Heart left ventricle (tissue), 16 donors: ENCODE results near the gene PPIP5K2. TPM values are rescaled to one million over a fixed set of nuclear protein-coding genes. Genes with fewer than 3 reads are reported as not detected.

Source experiments
- ATAC-seq, 4 donors: fragments of 200-7000 bp; cut with Tn5 transposase; one replicate each; pipeline ENCODE4 v1.9.1; 2020 to 2022; ENCODE audit warnings: moderate library complexity in 4 of 4, mild to moderate bottlenecking in 3 of 4, moderate number of reproducible peaks in 1 of 4
- DNase-seq, 5 donors: peaks; one replicate each; pipeline ENCODE4 v3.0.0-alpha.2; 2020
- H3K27ac ChIP-seq, 12 donors: fragments of 200-600 bp; sonication (generic) in 4 of 12; one replicate each; pipeline versions ENCODE4 v1.5.0 to v1.8.0; 2016 to 2022; ENCODE audit warnings: mild to moderate bottlenecking in 2 of 12
- H3K27me3 ChIP-seq, 9 donors: fragments of 200-600 bp; sonication (generic) in 2 of 9; one replicate each; pipeline versions ENCODE4 v1.5.1 to v1.8.0; 2016 to 2022; ENCODE audit warnings: mild to moderate bottlenecking in 3 of 9
- H3K36me3 ChIP-seq, 9 donors: fragments of 200-600 bp; sonication (generic) in 2 of 9; one replicate each; pipeline versions ENCODE4 v1.5.0 to v1.8.0; 2018 to 2022; ENCODE audit warnings: mild to moderate bottlenecking in 2 of 9
- H3K4me1 ChIP-seq, 12 donors: fragments of 200-600 bp; sonication (generic) in 4 of 12; one replicate each; pipeline versions ENCODE4 v1.5.0 to v1.8.0; 2016 to 2022; ENCODE audit warnings: mild to moderate bottlenecking in 3 of 12
- H3K4me3 ChIP-seq, 12 donors: fragments of 200-600 bp; sonication (generic) in 4 of 12; one replicate each; pipeline versions ENCODE4 v1.5.0 to v1.8.0; 2017 to 2022; ENCODE audit warnings: mild to moderate bottlenecking in 9 of 12, moderate library complexity in 4 of 12
- H3K9me3 ChIP-seq, 12 donors: fragments of 200-600 bp; sonication (generic) in 4 of 12; one replicate each; pipeline versions ENCODE4 v1.5.0 to v1.8.0; 2016 to 2022; ENCODE audit warnings: mild to moderate bottlenecking in 1 of 12
- POLR2A ChIP-seq, 2 donors: fragments of 450-650 bp; IDR thresholded peaks; one replicate each; pipeline ENCODE4 v1.6.1; 2017; ENCODE audit warnings: antibody characterized with exemption in 2 of 2, mild to moderate bottlenecking in 2 of 2, moderate library complexity in 2 of 2
- WGBS, 4 donors: extraction: QIAGEN DNeasy Blood & Tissue Kit in 2 of 4; methylation state at CpG; one replicate each; pipeline versions ENCODE4 v1.1.5 to v1.1.7; 2013 to 2018; 5-methylcytosine and 5-hydroxymethylcytosine counted together
- intact Hi-C, 10 donors: fragments of 100-400 bp; cut with DNase I; formaldehyde crosslinking; loops; one replicate each; pipeline versions ENCODE4 v1.11.1 to v1.14.2; 2022
- polyA plus RNA-seq, 2 donors: library from polyadenylated mRNA; stranded (reverse); fragments of 200-250 nt; gene quantifications; one replicate each; pipeline ENCODE4 v1.2.3, GENCODE V29; 2013
- total RNA-seq, 9 donors: library from RNA; depleted of rRNA in 2 of 9; stranded (reverse); fragments of >200 nt in 2 of 9; fragmentation: NEBNext Ultra II Directional in 3 of 9; extraction: Animal tissue kit (Norgen Biotek cat#: 25700) in 3 of 9; gene quantifications; one replicate each; pipeline versions ENCODE4 v1.1.0 to v1.2.4, GENCODE V29; 2016 to 2023
- TF ChIP-seq, protein P1 (sequence below), 12 donors: fragments of 200-600 bp; sonication (generic) in 4 of 12; IDR thresholded peaks; one replicate each; pipeline versions ENCODE4 v1.5.0 to v1.8.0; 2018 to 2022; ENCODE audit warnings: antibody characterized with exemption in 12 of 12, mild to moderate bottlenecking in 5 of 12
- donor health status: ischemic (EF 13 %, LVEDD 7.1; RV severe dilation, severe dysfunction).
- donor health status: healthy with polysubstance abuse.
- donor health status: DM: no; HTN: yes; CAD: no.
- donor health status: DM: no; HTN: no; CAD: no.
- donor health status: ischemic (EF 25% LVEDD 6.9; RV normal size, moderate dysfunction).
- donor health status: ischemic (EF 25% LVEDD 5.7; RV mildly dilated, moderate dysfunction).
- donor health status: healthy.
- donor health status: DM: yes; HTN: yes; CAD: no.
- donor health status: ischemic (EF 35%, LVEDD 5.7; RV mildly dilated, moderate dysfunction).
- donor health status: nonischemic (EF 11% LVEDD 7.7; RV severe dilation, severe dysfunction).
- donor health status: DM: yes; HTN: yes; CAD: no.
- donor health status: PGD.
- donor health status: ischemic (EF 29% LVEDD 5.4; RV normal size, mild dysfunction).
- donor health status: nonischemic (EF 23%, LVEDD 6.1; RV moderate dilation, normal function).

PPIP5K2 gene
- total and polyA plus RNA-seq, 11 donors = 16.6 to 59.8 (median 38.9) TPM

DNA sequence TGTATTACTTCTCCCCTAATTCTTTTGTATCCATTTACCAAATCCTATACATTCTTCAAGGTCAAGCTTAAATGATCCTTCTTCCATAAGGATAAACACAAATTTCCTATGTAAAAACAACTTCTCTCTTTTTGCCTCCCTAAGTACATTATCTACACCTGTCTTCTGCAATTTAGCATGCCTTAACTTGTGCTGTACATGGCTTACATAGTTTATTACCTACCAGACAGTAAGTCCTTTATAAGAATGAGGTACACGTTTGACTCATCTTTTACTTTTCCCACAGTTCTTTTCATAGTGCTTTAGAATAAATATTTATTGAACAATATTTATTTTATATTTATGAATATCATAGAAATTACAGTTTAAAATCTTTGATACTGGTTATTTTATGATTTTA, 33.6 kb upstream of the PPIP5K2 start:
- peaks cover 0 to 37% (median 16%) of the 10 kb centered on the region in 12 donors for H3K9me3 ChIP-seq
- WGBS, 4 donors = 97 to 100% (median 98%) methylated on average over 1 of the region's 1 CpG
- H3K27me3 ChIP-seq = no peaks in the 10 kb centered on the region
- ATAC-seq = no peak
- no peak overlapping the region for H3K27ac ChIP-seq
- no peak for TF ChIP-seq POLR2A (IDR thresholded peaks at IDR 0.05)
- TF ChIP-seq, protein P1, sequence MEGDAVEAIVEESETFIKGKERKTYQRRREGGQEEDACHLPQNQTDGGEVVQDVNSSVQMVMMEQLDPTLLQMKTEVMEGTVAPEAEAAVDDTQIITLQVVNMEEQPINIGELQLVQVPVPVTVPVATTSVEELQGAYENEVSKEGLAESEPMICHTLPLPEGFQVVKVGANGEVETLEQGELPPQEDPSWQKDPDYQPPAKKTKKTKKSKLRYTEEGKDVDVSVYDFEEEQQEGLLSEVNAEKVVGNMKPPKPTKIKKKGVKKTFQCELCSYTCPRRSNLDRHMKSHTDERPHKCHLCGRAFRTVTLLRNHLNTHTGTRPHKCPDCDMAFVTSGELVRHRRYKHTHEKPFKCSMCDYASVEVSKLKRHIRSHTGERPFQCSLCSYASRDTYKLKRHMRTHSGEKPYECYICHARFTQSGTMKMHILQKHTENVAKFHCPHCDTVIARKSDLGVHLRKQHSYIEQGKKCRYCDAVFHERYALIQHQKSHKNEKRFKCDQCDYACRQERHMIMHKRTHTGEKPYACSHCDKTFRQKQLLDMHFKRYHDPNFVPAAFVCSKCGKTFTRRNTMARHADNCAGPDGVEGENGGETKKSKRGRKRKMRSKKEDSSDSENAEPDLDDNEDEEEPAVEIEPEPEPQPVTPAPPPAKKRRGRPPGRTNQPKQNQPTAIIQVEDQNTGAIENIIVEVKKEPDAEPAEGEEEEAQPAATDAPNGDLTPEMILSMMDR (IDR thresholded peaks at IDR 0.05) = no peak
- no peaks in the 10 kb centered on the region for H3K4me1 ChIP-seq
- DNase-seq = no peak
- no peak overlapping the region for H3K4me3 ChIP-seq
- intact Hi-C loops = no loop called here
- peaks cover 0 to 58% (median 41%) of the 10 kb centered on the region in 9 donors for H3K36me3 ChIP-seq

DNA sequence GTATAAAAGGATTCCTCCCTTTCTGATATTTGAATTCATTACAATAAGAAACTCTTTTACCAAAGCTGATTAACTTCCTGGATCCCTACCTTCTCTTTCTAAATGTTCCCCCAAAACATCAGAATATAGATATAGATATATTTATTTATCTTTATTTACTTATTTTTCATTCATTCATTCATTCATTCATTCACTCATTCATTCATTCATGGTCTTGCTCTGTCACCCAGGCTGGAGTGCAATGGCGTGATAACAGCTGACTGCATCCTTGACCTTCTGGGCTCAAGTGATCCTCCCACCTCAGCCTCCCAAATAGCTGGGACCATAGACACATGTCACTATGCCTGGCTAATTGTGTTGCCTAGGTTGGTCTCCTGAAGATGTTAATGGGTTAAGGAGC, 30.8 kb upstream of the PPIP5K2 start:
- intact Hi-C loops = no loop called here
- DNase-seq = no peak
- ATAC-seq = no peak
- H3K4me3 ChIP-seq = no peak overlapping the region
- peaks cover 0 to 66% (median 41%) of the 10 kb centered on the region in 9 donors for H3K36me3 ChIP-seq
- TF ChIP-seq, protein P1 (IDR thresholded peaks at IDR 0.05) = no peak
- no peak for TF ChIP-seq POLR2A (IDR thresholded peaks at IDR 0.05)
- no peak overlapping the region for H3K27ac ChIP-seq
- no peaks in the 10 kb centered on the region for H3K27me3 ChIP-seq
- H3K4me1 ChIP-seq = peaks cover 0 to 9% (median 0%) of the 10 kb centered on the region in 12 donors
- WGBS, 4 donors = 98 to 100% (median 100%) methylated on average over 1 of the region's 1 CpG
- peaks cover 0 to 14% (median 2%) of the 10 kb centered on the region in 12 donors for H3K9me3 ChIP-seq

DNA sequence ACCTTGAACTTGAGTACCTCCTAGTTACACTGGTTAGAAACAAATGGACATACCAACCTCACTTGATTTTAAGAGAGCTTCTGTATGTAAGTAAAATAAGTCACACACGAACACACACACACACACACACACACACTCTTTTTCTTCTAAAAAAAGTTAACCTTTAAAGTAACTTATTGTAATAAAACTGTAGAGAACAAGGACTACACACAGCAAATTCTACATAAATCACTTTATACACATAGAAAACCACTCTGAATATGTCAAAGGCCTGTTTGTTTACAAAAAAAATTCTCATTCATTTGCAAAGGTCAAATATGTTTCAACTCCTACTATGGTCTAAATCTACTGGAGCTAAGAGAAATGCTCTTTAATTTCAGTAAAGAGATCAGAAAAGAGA, 29.3 kb upstream of the PPIP5K2 start:
- Histone ChIP-seq H3K27ac (no peak overlapping the region), H3K36me3 (peaks cover 0 to 62% (median 32%) of the 10 kb centered on the region in 9 donors), H3K27me3 (no peaks in the 10 kb centered on the region), H3K4me3 (no peak overlapping the region), H3K4me1 (peaks cover 0 to 11% (median 0%) of the 10 kb centered on the region in 12 donors), H3K9me3 (peaks cover 0 to 7% (median 0%) of the 10 kb centered on the region in 12 donors)
- 92 to 94% (median 93%) methylated on average over 1 of the region's 1 CpG for WGBS, 4 donors
- DNase-seq (no peak), ATAC-seq (no peak)
- intact Hi-C loops = no loop called here
- TF ChIP-seq, protein P1 (IDR thresholded peaks at IDR 0.05) = no peak
- TF ChIP-seq POLR2A (IDR thresholded peaks at IDR 0.05) = no peak

DNA sequence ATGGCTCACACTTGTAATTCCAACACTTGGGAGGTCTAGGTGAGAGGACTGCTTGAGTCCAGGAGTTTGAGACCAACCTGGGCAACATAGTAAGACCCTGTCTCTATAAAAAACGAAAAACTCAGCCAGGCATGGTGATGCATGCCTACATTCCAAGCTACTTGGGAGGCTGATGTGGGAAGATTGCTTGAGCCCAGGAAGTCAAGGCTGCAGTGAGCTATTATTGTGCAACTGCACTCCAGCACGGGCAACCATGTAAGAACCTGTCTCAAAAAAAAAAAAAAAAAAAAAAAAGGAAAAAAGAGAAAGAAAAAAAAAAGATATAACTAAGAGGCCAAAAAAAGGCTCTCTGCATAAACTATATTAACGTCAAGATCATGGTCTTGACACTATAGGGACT, 27.4 kb upstream of the PPIP5K2 start:
- ATAC-seq = no peak
- peaks cover 0 to 61% (median 27%) of the 10 kb centered on the region in 9 donors for H3K36me3 ChIP-seq
- H3K9me3 ChIP-seq = peaks cover 0 to 7% (median 0%) of the 10 kb centered on the region in 12 donors
- H3K4me3 ChIP-seq = no peak overlapping the region
- no peak for DNase-seq
- peak overlapping the region in 1 of 12 donors; percentile 30 for H3K27ac ChIP-seq
- intact Hi-C loops = no loop called here
- 89 to 96% (median 94%) methylated on average over 3 of the region's 3 CpGs for WGBS, 4 donors
- TF ChIP-seq POLR2A (IDR thresholded peaks at IDR 0.05) = no peak
- TF ChIP-seq, protein P1 (IDR thresholded peaks at IDR 0.05) = no peak
- no peaks in the 10 kb centered on the region for H3K27me3 ChIP-seq
- peaks cover 0 to 11% (median 0%) of the 10 kb centered on the region in 12 donors for H3K4me1 ChIP-seq
